HG02884 (cell line): ENCODE data around the gene UBE2L3.

Experiments
- ATAC-seq: cut with Tn5 transposase; IDR thresholded peaks from one replicate; pipeline ENCODE4 v1.9.1; 2021; ENCODE audit warnings: mild to moderate bottlenecking, moderate library complexity; ENCODE audit not compliant: unreplicated experiment

Gene UBE2L3

GRCh38 chr22:21665047-21665851 lies 97.7 kb downstream of the UBE2L3 start:
- ATAC-seq: no peak

- ATAC-seq: no peak
These were observed 99.3 kb downstream of the UBE2L3 start for GRCh38 chr22:21666786-21667185.

DNA sequence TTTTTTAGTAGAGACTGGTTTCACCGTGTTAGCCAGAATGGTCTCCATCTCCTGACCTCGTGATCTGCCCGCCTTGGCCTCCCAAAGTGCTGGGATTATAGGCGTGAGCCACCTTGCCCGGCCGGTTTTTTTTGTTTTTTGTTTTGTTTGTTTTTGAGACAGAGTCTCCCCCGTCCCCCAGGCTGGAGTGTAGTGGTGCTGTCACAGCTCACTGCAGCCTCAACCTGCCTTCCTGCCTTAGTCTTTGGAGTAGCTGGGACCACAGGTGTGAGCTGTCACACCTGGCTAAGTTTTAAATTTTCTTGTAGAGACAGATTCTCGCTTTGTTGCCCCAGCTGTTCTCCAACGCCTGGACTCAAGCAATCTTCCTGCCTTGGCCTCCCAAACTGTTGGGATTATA lies 101.5 kb downstream of the UBE2L3 start:
- ATAC-seq: no peak

GRCh38 chr22:21672107-21672629 lies 104.7 kb downstream of the UBE2L3 start:
- no peak for ATAC-seq
